T-helper 2 cell treated with Interferon-gamma antibody and Interleukin-4, amounts not matched to agents 5 μg/mL and 100 μg/mL, for 36 hours (primary cell): Measurements from ENCODE around the gene RPL6.
"Not testable (repeated sequence)": the region's sequence is repeated elsewhere in the genome, so short reads cannot be mapped to it uniquely, and the experiment has no call there.

Experiments used
- DNase-seq: peaks from one replicate; pipeline ENCODE4 v3.0.0; 2021; ENCODE audit warnings: low spot score
- H3K27ac Mint-ChIP-seq: one replicate; pipeline ENCODE4 v1.8.0; 2021; ENCODE audit warnings: mild to moderate bottlenecking, mixed read lengths
- H3K27me3 Mint-ChIP-seq: one replicate; pipeline ENCODE4 v1.8.0; 2021; ENCODE audit warnings: low read depth, mixed read lengths
- H3K36me3 Mint-ChIP-seq: one replicate; pipeline ENCODE4 v1.8.0; 2021; ENCODE audit warnings: low read depth, mixed read lengths
- H3K4me1 Mint-ChIP-seq: one replicate; pipeline ENCODE4 v1.8.0; 2021; ENCODE audit warnings: low read depth, mixed read lengths
- H3K4me3 Mint-ChIP-seq: one replicate; pipeline ENCODE4 v1.8.0; 2022; ENCODE audit warnings: mild to moderate bottlenecking, moderate library complexity, mixed read lengths
- H3K9me3 Mint-ChIP-seq: one replicate; pipeline ENCODE4 v1.8.0; 2021; ENCODE audit warnings: mixed read lengths

Gene RPL6

GRCh38 chr12:112431965-112432364, 22.6 kb upstream of the RPL6 start:
- H3K4me1 Mint-ChIP-seq: peaks cover 15% of the 10 kb centered on the region
- H3K9me3 Mint-ChIP-seq: no peaks in the 10 kb centered on the region
- H3K4me3 Mint-ChIP-seq: no peak overlapping the region

DNA sequence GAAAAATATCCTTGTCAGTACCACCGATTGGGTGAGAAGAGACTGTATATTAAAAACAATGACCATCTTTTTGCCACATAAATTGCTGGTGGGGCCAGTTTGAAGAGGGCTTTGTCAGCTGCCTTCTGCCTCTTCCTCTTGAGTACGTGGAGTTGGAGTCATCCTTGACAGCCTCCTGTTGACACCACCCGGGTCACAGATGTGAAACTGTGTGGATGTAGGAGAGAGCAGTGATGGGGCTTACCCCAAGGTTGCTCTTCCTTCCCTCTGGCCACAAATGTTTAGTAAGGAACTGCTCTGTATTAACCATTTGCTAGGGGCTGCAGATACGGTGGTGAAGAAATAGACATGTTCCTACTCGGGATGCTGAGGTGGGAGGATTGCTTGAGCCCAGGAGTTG, 21.5 kb upstream of the RPL6 start:
- Mint-ChIP-seq H3K27me3 (no peaks in the 10 kb centered on the region), H3K9me3 (no peaks in the 10 kb centered on the region), H3K27ac (no peak overlapping the region), H3K36me3 (peaks cover 18% of the 10 kb centered on the region), H3K4me3 (no peak overlapping the region), H3K4me1 (peaks cover 12% of the 10 kb centered on the region)
- DNase-seq: no peak

More at GRCh38 chr12:112431965-112432364, 22.6 kb upstream of the RPL6 start:
- H3K36me3 Mint-ChIP-seq: peaks cover 18% of the 10 kb centered on the region
- no peaks in the 10 kb centered on the region for H3K27me3 Mint-ChIP-seq
- no peak for DNase-seq
- H3K27ac Mint-ChIP-seq: peak overlapping the region; percentile 8

DNA sequence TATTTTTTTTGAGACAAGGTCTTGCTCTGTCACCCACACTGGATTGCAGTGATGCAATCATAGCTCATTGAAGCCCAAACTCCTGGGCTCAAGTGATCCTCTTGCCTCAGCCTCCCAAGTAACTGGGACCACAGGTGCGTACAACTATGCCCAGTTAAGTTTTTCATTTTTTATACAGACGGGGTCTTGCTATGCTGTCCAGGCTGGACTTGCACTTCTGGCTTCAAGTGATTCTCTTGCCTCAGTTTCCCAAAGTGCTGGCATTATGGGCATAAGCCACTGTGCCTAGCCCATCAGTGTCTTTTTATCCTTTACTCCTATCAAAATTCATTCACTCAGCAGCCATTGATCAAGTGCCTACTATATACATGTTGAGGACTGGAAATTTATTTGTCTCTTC, 18.4 kb upstream of the RPL6 start:
- no peak for DNase-seq
- peaks cover 18% of the 10 kb centered on the region for H3K4me1 Mint-ChIP-seq
- no peaks in the 10 kb centered on the region for H3K9me3 Mint-ChIP-seq
- peaks cover 20% of the 10 kb centered on the region for H3K36me3 Mint-ChIP-seq
- no peak overlapping the region for H3K27ac Mint-ChIP-seq
- no peak overlapping the region for H3K4me3 Mint-ChIP-seq
- no peaks in the 10 kb centered on the region for H3K27me3 Mint-ChIP-seq

DNA sequence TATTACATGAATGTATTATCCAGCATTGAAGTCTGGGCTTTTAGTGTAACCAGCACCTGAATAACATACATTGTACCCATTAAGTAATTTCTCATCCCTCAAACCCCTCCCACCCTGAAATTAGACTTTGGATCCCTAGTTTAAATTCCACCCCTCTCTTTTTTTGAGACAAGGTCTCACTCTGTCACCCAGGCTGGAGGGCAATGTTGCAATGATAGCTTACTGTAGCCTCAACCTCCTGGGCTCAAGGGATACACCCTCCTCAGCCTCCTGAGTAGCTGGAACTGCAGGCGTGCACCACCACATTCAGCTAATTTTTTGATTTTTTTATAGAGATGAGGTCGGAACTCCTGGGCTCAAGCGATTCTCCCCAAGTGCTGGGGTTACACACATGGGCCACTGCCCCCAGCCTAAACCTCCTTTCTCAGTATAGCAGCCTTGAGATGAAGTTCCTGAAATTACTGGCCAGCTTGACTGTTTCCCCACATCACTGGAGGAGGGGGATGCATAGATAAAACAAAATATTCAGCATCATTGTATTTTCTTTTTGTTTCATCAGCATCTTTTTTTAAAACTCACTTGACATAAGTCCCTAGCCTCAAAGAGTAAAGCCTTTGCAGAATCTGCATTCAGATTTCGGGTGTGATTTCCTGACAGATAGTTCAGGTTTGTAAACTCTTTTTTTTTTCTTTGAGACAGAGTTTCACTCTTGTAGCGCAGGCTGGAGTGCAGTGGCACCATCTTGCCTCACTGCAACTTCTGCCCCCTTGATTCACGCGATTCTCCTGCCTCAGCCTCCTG, 16.4 kb upstream of the RPL6 start:
- H3K27me3 Mint-ChIP-seq: no peaks in the 10 kb centered on the region
- peaks cover 14% of the 10 kb centered on the region for H3K36me3 Mint-ChIP-seq
- no peak for DNase-seq
- H3K4me3 Mint-ChIP-seq: no peak overlapping the region
- H3K9me3 Mint-ChIP-seq: no peaks in the 10 kb centered on the region
- no peak overlapping the region for H3K27ac Mint-ChIP-seq
- peaks cover 19% of the 10 kb centered on the region for H3K4me1 Mint-ChIP-seq

DNA sequence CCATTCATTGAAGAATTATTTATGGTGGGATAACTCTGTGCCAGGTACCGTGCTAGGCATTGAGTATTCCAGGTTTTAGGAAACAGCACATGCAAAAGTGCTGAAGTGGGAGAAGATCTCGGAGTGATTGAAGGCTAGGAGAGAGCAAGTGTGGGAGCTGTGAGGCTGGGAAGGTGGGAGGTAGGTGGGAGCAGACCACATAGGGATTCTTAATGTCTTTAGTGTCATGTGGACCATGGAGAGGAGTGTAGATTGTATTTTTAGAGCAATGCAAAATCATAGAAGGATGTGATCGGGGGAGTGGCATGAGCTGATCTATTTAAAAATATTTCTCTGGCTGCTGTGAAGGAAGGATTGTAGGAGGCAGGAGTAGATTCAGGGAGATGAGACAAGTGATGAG, 14.7 kb upstream of the RPL6 start:
- peak overlapping the region; percentile 13 for H3K27ac Mint-ChIP-seq
- H3K27me3 Mint-ChIP-seq: no peaks in the 10 kb centered on the region
- H3K4me1 Mint-ChIP-seq: peaks cover 33% of the 10 kb centered on the region
- H3K4me3 Mint-ChIP-seq: no peak overlapping the region
- DNase-seq: no peak
- no peaks in the 10 kb centered on the region for H3K9me3 Mint-ChIP-seq
- peaks cover 16% of the 10 kb centered on the region for H3K36me3 Mint-ChIP-seq

DNA sequence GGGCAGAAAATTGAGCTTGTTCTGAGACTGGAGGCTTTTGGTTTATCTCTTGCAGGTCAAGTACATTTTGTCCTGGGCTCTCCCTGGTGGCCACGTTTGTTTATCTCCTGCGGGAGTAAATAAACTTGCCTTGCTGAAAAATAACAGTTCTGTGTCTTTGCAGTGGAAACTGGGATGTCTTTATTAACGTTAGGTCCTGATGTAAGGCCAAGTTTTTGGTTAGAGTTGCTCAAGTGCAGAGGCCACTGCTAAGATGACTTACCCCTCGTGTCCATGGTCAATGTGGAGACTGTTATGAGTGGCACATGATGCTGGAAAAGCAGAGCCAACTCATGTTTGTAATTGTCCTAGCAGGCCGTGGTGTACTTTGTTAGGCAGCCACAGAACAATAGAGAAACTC, 13.1 kb upstream of the RPL6 start:
- Mint-ChIP-seq H3K27ac (no peak overlapping the region), H3K27me3 (no peaks in the 10 kb centered on the region), H3K4me1 (peaks cover 33% of the 10 kb centered on the region), H3K36me3 (peaks cover 14% of the 10 kb centered on the region), H3K4me3 (no peak overlapping the region), H3K9me3 (no peaks in the 10 kb centered on the region)
- no peak for DNase-seq

DNA sequence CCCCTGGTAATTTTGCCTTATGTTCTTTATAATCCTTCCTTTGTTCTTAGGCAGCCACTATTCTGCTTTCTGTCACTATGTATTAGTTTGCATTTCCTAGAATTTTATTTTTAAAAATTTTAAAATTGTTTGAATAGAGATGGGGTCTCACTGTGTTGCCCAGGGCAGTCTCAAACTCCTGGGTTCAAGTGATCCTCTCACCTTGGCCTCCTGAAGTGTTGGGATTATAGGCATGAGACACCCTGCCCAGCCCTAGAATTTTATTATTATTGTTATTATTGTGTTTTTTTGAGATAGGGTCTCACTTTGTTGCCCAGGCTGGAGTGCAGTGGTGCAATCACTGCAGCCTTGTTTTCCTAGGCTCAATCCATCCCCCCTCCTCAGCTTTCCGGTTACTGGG, 12.0 kb upstream of the RPL6 start:
- H3K27me3 Mint-ChIP-seq: no peaks in the 10 kb centered on the region
- H3K36me3 Mint-ChIP-seq: peaks cover 14% of the 10 kb centered on the region
- no peaks in the 10 kb centered on the region for H3K9me3 Mint-ChIP-seq
- DNase-seq: no peak
- H3K4me1 Mint-ChIP-seq: peaks cover 37% of the 10 kb centered on the region
- no peak overlapping the region for H3K27ac Mint-ChIP-seq
- no peak overlapping the region for H3K4me3 Mint-ChIP-seq

DNA sequence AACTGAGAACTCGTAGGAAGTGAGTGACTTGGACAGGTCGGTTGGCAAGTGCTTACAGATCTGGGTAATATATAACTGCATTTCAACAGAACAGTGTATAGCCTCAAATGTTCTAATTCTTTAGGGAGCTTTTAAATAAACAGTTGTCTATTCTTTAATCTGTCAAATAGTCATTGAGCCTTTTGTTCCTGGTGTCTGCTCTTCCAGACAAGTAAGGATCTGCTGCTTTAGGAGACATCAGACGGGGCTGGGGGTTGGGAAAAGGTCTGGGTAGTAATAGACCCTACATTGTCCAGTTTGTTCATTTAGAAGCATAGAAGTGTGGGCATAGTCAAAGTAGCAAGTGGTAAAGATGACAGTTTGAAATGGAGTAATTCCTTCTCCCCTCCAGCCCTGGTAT, 11.3 kb upstream of the RPL6 start:
- DNase-seq: no peak
- H3K4me1 Mint-ChIP-seq: peaks cover 37% of the 10 kb centered on the region
- H3K9me3 Mint-ChIP-seq: no peaks in the 10 kb centered on the region
- no peaks in the 10 kb centered on the region for H3K27me3 Mint-ChIP-seq
- H3K27ac Mint-ChIP-seq: peak overlapping the region; percentile 33
- peak overlapping the region; percentile 9 for H3K4me3 Mint-ChIP-seq
- peaks cover 14% of the 10 kb centered on the region for H3K36me3 Mint-ChIP-seq

DNA sequence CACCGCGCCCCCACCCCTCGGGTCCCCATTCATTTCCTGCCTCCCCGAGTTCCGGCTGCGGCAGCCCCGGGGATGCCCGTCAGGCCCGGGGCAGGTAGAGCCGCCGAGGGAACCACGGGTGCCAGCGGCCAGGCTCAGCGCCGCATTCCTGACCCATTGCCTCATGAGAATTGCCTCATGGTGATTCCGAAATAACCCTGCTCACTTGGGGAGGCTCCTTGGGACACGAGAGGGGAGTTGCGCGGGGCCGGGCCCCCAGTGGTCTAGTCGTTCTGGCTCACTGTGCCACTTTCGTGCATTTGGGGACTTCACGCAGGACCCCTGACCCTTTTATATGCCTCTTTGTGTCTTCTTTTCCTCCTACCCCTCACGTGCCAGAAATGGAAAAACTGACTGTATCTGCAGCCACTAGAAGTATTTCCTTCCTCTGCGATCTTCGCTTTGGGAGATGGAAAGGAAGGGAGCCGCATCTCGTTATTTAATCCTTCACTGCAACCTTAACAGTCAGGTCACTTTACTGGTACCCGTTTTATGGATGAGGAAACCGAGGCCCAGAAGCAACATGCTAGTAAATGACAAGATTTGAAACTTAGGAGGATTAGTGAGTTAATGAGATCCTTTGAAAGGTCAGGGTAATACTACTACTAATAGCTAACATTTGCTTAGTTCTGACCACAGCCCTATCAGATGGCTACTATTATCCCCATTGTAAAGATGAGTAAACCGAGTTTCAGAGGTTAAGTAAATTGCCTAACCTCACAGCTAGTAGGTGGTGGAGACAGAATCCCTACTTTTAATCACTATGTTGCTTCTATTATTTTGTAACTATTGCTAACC, 10.1 kb upstream of the RPL6 start:
- peak overlapping the region; percentile 94 for H3K4me3 Mint-ChIP-seq
- DNase-seq: peak; percentile 38
- peaks cover 14% of the 10 kb centered on the region for H3K36me3 Mint-ChIP-seq
- peak overlapping the region; percentile 96 for H3K27ac Mint-ChIP-seq
- H3K27me3 Mint-ChIP-seq: no peaks in the 10 kb centered on the region
- H3K9me3 Mint-ChIP-seq: no peaks in the 10 kb centered on the region
- peaks cover 37% of the 10 kb centered on the region for H3K4me1 Mint-ChIP-seq

GRCh38 chr12:112418608-112419296, 9.3 kb upstream of the RPL6 start, which contains the start of gene PTPN11:
Gene PTPN11 (plus strand): TSS chr12:112418947. CDS start chr12:112419112, 165 bp downstream.
- peak within 1 kb of the TSS; percentile 97 for H3K4me3 Mint-ChIP-seq
- peak within 1 kb of the TSS; percentile 98 for H3K27ac Mint-ChIP-seq
- no peaks in the 10 kb centered on the region for H3K9me3 Mint-ChIP-seq
- peaks cover 33% of the 10 kb centered on the region for H3K4me1 Mint-ChIP-seq
- H3K36me3 Mint-ChIP-seq: peaks cover 9% of the 10 kb centered on the region
- DNase-seq: peak; percentile 91
- H3K27me3 Mint-ChIP-seq: no peaks in the 10 kb centered on the region

- no peak for DNase-seq
- peak overlapping the region; percentile 98 for H3K27ac Mint-ChIP-seq
Observed at GRCh38 chr12:112418273-112418607, 8.8 kb upstream of the RPL6 start.

GRCh38 chr12:112415457-112415856, 6.1 kb upstream of the RPL6 start:
- H3K36me3 Mint-ChIP-seq, H3K9me3 Mint-ChIP-seq, H3K27ac Mint-ChIP-seq, H3K27me3 Mint-ChIP-seq, H3K4me3 Mint-ChIP-seq, DNase-seq: not testable (repeated sequence)
- peaks cover 24% of the 10 kb centered on the region for H3K4me1 Mint-ChIP-seq

More at GRCh38 chr12:112418273-112418607, 8.8 kb upstream of the RPL6 start:
- H3K4me3 Mint-ChIP-seq: peak overlapping the region; percentile 97
- no peaks in the 10 kb centered on the region for H3K9me3 Mint-ChIP-seq
- H3K27me3 Mint-ChIP-seq: no peaks in the 10 kb centered on the region
- peaks cover 9% of the 10 kb centered on the region for H3K36me3 Mint-ChIP-seq
- H3K4me1 Mint-ChIP-seq: peaks cover 33% of the 10 kb centered on the region

GRCh38 chr12:112413855-112414625, 4.6 kb upstream of the RPL6 start:
- Mint-ChIP-seq H3K27ac (no peak overlapping the region), H3K36me3 (peaks cover 5% of the 10 kb centered on the region), H3K27me3 (no peaks in the 10 kb centered on the region), H3K9me3 (no peaks in the 10 kb centered on the region), H3K4me3 (no peak overlapping the region), H3K4me1 (peaks cover 15% of the 10 kb centered on the region)
- no peak for DNase-seq
